H1 (cell line): ENCODE measurements around the gene ARID1B. TPM values are rescaled to one million over a fixed set of nuclear protein-coding genes. Genes with fewer than 3 reads are reported as not detected.

Experiments used
- CTCF ChIA-PET: fragments of 300-600 bp; sonication (Branson Sonifier 250); formaldehyde crosslinking; loops from one replicate; lab custom pipeline; 2021; ENCODE audit not compliant: partially characterized antibody; lab: Charles Lee
- POLR2A ChIA-PET: fragments of 300-600 bp; sonication (Branson Sonifier 250); formaldehyde crosslinking; loops from one replicate; lab custom pipeline; 2021; ENCODE audit warnings: inconsistent platforms; ENCODE audit not compliant: partially characterized antibody; lab: Charles Lee
- DNase-seq, 2 experiments: peaks; one replicate each; pipeline versions ENCODE4 v3.0.0 to v3.0.0-alpha.2; 2010 to 2022; ENCODE audit warnings: low spot score in 2 of 2, low read depth in 1 of 2, mixed read lengths in 1 of 2
- FAIRE-seq: peaks from 2 replicates; lab custom pipeline; 2011; peaks lifted over from hg19 to GRCh38; lab: Jason Lieb, UNC
- H2AFZ ChIP-seq: 2 replicates; pipeline ENCODE4 v1.8.1; 2012; ENCODE audit warnings: low read length, inconsistent platforms
- H2AK5ac ChIP-seq: 2 replicates; pipeline ENCODE4 v1.6.1; 2013; ENCODE audit warnings: low read depth, low read length
- H2BK120ac ChIP-seq: replicated peaks from 2 replicates; pipeline ENCODE3; 2013; ENCODE audit warnings: low read depth, low read length, inconsistent platforms
- H2BK12ac ChIP-seq: 2 replicates; pipeline ENCODE4 v1.6.1; 2013; ENCODE audit warnings: low read depth, low read length
- H2BK15ac ChIP-seq: 2 replicates; pipeline ENCODE4 v1.6.1; 2013; ENCODE audit warnings: low read length
- H2BK20ac ChIP-seq: 2 replicates; pipeline ENCODE4 v1.6.1; 2013; ENCODE audit warnings: low read length
- H2BK5ac ChIP-seq: 2 replicates; pipeline ENCODE4 v1.6.1; 2013; ENCODE audit warnings: low read depth, low read length
- H3K14ac ChIP-seq: 2 replicates; pipeline ENCODE4 v1.6.1; 2013; ENCODE audit warnings: inconsistent platforms; ENCODE audit not compliant: insufficient read length
- H3K18ac ChIP-seq: 2 replicates; pipeline ENCODE4 v1.6.1; 2013; ENCODE audit warnings: low read length; ENCODE audit errors: extremely low read depth
- H3K23ac ChIP-seq: 2 replicates; pipeline ENCODE4 v1.6.1; 2013; ENCODE audit warnings: inconsistent platforms; ENCODE audit not compliant: insufficient read length
- H3K23me2 ChIP-seq: 2 replicates; pipeline ENCODE4 v1.6.1; 2013; ENCODE audit warnings: low read depth, low read length
- H3K27ac ChIP-seq: 2 replicates; pipeline ENCODE4 v1.6.1; 2011; ENCODE audit warnings: low read depth, low read length, inconsistent platforms
- H3K27me3 ChIP-seq, 4 experiments: replicated peaks in 1 of 4; 1 replicate in 1 of 4; 2 replicates in 3 of 4; pipeline versions ENCODE4 v1.6.1 to v1.8.1; 2011 to 2013; ENCODE audit warnings: low read length in 3 of 4, mild to moderate bottlenecking in 3 of 4, inconsistent platforms in 2 of 4, mixed read lengths in 2 of 4, moderate library complexity in 1 of 4; ENCODE audit not compliant: control insufficient read depth in 3 of 4, insufficient read depth in 3 of 4; ENCODE audit errors: extremely low read depth in 1 of 4
- H3K36me3 ChIP-seq, 4 experiments: 2 replicates each; pipeline versions ENCODE4 v1.6.1 to v1.8.1; 2011 to 2013; ENCODE audit warnings: mild to moderate bottlenecking in 4 of 4, low read length in 3 of 4, moderate library complexity in 2 of 4, control low read depth in 1 of 4, inconsistent platforms in 1 of 4; ENCODE audit not compliant: insufficient read depth in 4 of 4, control insufficient read depth in 2 of 4
- H3K4ac ChIP-seq: replicated peaks from 2 replicates; pipeline ENCODE3; 2013; ENCODE audit warnings: low read length, low read depth, mixed read lengths, inconsistent platforms; ENCODE audit not compliant: insufficient read length
- H3K4me1 ChIP-seq, 4 experiments: replicated peaks in 1 of 4; 1 replicate in 1 of 4; 2 replicates in 3 of 4; pipeline versions ENCODE4 v1.6.1 to v1.8.1; 2011 to 2013; ENCODE audit warnings: low read length in 3 of 4, inconsistent platforms in 2 of 4, mixed read lengths in 1 of 4; ENCODE audit not compliant: insufficient read depth in 4 of 4, control insufficient read depth in 3 of 4
- H3K4me2 ChIP-seq, 2 experiments: 2 replicates each; pipeline versions ENCODE4 v1.6.1 to v1.8.1; 2011 to 2013; ENCODE audit warnings: low read depth in 2 of 2, low read length in 2 of 2, control low read depth in 1 of 2, inconsistent platforms in 1 of 2, mild to moderate bottlenecking in 1 of 2; ENCODE audit not compliant: insufficient read depth in 1 of 2
- H3K4me3 ChIP-seq, 4 experiments: fragments of 200-600, 300-600 bp in 1 of 4; sonication (generic), shearing (Covaris generic), sonication (Bioruptor Twin) in 1 of 4; 2 replicates each; pipeline versions ENCODE4 v1.5.1 to v1.8.1; 2011 to 2016; ENCODE audit warnings: low read length in 4 of 4, low read depth in 3 of 4, control low read depth in 2 of 4, inconsistent platforms in 2 of 4, mild to moderate bottlenecking in 2 of 4, mixed read lengths in 1 of 4, moderate library complexity in 1 of 4; ENCODE audit not compliant: insufficient read depth in 2 of 4; ENCODE audit errors: extremely low read depth in 1 of 4
- H3K56ac ChIP-seq: replicated peaks from 2 replicates; pipeline ENCODE3; 2013; ENCODE audit warnings: low read depth, mild to moderate bottlenecking, mixed read lengths, low read length, inconsistent platforms; ENCODE audit not compliant: insufficient read length
- H3K79me1 ChIP-seq: 2 replicates; pipeline ENCODE4 v1.6.1; 2013; ENCODE audit warnings: low read depth, low read length, control low read depth
- H3K79me2 ChIP-seq, 2 experiments: 2 replicates each; pipeline versions ENCODE4 v1.6.1 to v1.8.1; 2012 to 2013; ENCODE audit warnings: low read length in 2 of 2, mild to moderate bottlenecking in 2 of 2, inconsistent platforms in 1 of 2; ENCODE audit not compliant: insufficient read depth in 2 of 2, control insufficient read depth in 1 of 2
- H3K9ac ChIP-seq, 4 experiments: replicated peaks in 1 of 4; 1 replicate in 1 of 4; 2 replicates in 3 of 4; pipeline versions ENCODE4 v1.6.1 to v1.8.1; 2011 to 2013; ENCODE audit warnings: low read depth in 3 of 4, low read length in 3 of 4, control low read depth in 2 of 4, mild to moderate bottlenecking in 2 of 4, moderate library complexity in 2 of 4, inconsistent platforms in 1 of 4; ENCODE audit errors: extremely low read depth in 1 of 4
- H3K9me3 ChIP-seq, 2 experiments: 2 replicates each; pipeline versions ENCODE4 v1.6.1 to v1.8.1; 2012 to 2013; ENCODE audit warnings: mild to moderate bottlenecking in 2 of 2, moderate library complexity in 2 of 2, control low read depth in 1 of 2, inconsistent platforms in 1 of 2, low read depth in 1 of 2, low read length in 1 of 2, mixed read lengths in 1 of 2; ENCODE audit not compliant: insufficient read depth in 2 of 2
- H4K20me1 ChIP-seq, 2 experiments: replicated peaks in 1 of 2; 2 replicates each; pipeline versions ENCODE3 to v1.8.1; 2011 to 2013; ENCODE audit warnings: inconsistent platforms in 2 of 2, low read length in 2 of 2, mild to moderate bottlenecking in 1 of 2; ENCODE audit not compliant: insufficient read depth in 2 of 2, control insufficient read depth in 1 of 2
- H4K5ac ChIP-seq: 2 replicates; pipeline ENCODE4 v1.6.1; 2013; ENCODE audit warnings: low read length, low read depth, mixed read lengths, inconsistent platforms; ENCODE audit not compliant: insufficient read length
- H4K8ac ChIP-seq: 2 replicates; pipeline ENCODE4 v1.8.0; 2013; ENCODE audit warnings: mild to moderate bottlenecking, moderate library complexity, low read length, inconsistent platforms; ENCODE audit not compliant: insufficient read depth; ENCODE audit errors: extremely low read depth
- H4K91ac ChIP-seq: replicated peaks from 2 replicates; pipeline ENCODE3; 2013; ENCODE audit warnings: low read length, mixed read lengths, inconsistent platforms; ENCODE audit not compliant: insufficient read length
- EP300 ChIP-seq, 2 experiments: IDR thresholded peaks; 1 replicate in 1 of 2; 2 replicates in 1 of 2; pipeline ENCODE4 v1.6.1; 2011 to 2012; ENCODE audit warnings: low read depth in 2 of 2, low read length in 2 of 2, mild to moderate bottlenecking in 2 of 2, borderline replicate concordance in 1 of 2, inconsistent platforms in 1 of 2, moderate library complexity in 1 of 2
- KDM1A ChIP-seq: fragments of 200-600, 300-600 bp; sonication (generic); IDR thresholded peaks from 2 replicates; pipeline ENCODE4 v1.7.1; 2016; ENCODE audit warnings: mild to moderate bottlenecking, low read length, borderline replicate concordance
- WGBS, 2 experiments: shearing (Covaris generic) in 1 of 2; methylation state at CpG; one replicate each; pipeline versions ENCODE4 v1.1.6 to v1.1.7; 2013 to 2015; ENCODE audit warnings: low lambda C conversion rate in 2 of 2, mixed read lengths in 2 of 2, inconsistent platforms in 1 of 2, low coverage in 1 of 2, missing lambda C conversion rate in 1 of 2; ENCODE audit not compliant: insufficient replicate concordance in 2 of 2, insufficient coverage in 1 of 2, insufficient read length in 1 of 2; ENCODE audit errors: extremely low coverage in 1 of 2, missing lambda C conversion rate in 1 of 2; 5-methylcytosine and 5-hydroxymethylcytosine counted together
- polyA plus RNA-seq, 7 experiments: library from polyadenylated mRNA; depleted of rRNA in 3 of 7; stranded (reverse) in 5 of 7; unstranded in 2 of 7; fragments of >200 nt in 5 of 7; fragments of 200-250 nt in 2 of 7; gene quantifications; 1 replicate in 5 of 7; 2 replicates in 1 of 7; 4 replicates in 1 of 7; pipeline versions ENCODE4 v1.2.1 to v1.2.3, GENCODE V29; 2011 to 2013; ENCODE audit warnings: missing spikeins in 2 of 7, mixed read lengths in 2 of 7
- total RNA-seq: library from RNA; stranded (reverse); fragmentation: NEBNext Ultra II Directional; extraction: Animal tissue kit (Norgen Biotek cat#: 25700); gene quantifications from 2 replicates; pipeline ENCODE4 v1.2.1, GENCODE V29; 2021

ARID1B gene
- total and polyA plus RNA-seq, 2 of the 8 experiments (the other 6 are each of a cell fraction or from before 2014, with no cell fraction given): 24.3 to 70.3 TPM

GRCh38 chr6:156814036-156814581, 36.9 kb downstream of the ARID1B start:
- no peak overlapping the region for H4K8ac ChIP-seq
- H3K9ac ChIP-seq: no peak overlapping the region
- no peak overlapping the region for H3K4me3 ChIP-seq
- no peak overlapping the region for H2BK15ac ChIP-seq
- H2BK20ac ChIP-seq: no peak overlapping the region
- H3K23me2 ChIP-seq: no peaks in the 10 kb centered on the region
- CTCF ChIA-PET: interaction anchor here (1.2 kb wide), 1 partner anchor 37 kb away, joined by 3 read pairs; no protein-coding TSS in a partner anchor
- no peak overlapping the region for H3K4me2 ChIP-seq
- no peak overlapping the region for H3K18ac ChIP-seq
- WGBS, 2 experiments: 84% methylated on average over 8 of the region's 8 CpGs; no CpG with 5 or more reads in 1 of the 2 experiments
- no peak for FAIRE-seq
- H4K91ac ChIP-seq: no peak overlapping the region
- no peak overlapping the region for H4K5ac ChIP-seq
- peaks cover 31 to 34% of the 10 kb centered on the region in 2 experiments for H4K20me1 ChIP-seq
- H3K23ac ChIP-seq: no peak overlapping the region
- no peaks in the 10 kb centered on the region for H3K9me3 ChIP-seq
- POLR2A ChIA-PET: interaction anchor here (0.6 to 1.0 kb wide), 2 partner anchors 66 to 1676 kb away, joined by 3 read pairs; no protein-coding TSS in a partner anchor
- H2BK5ac ChIP-seq: no peak overlapping the region
- H3K4ac ChIP-seq: no peak overlapping the region
- no peak overlapping the region for H2AFZ ChIP-seq
- H3K36me3 ChIP-seq: no peaks in the 10 kb centered on the region
- H3K4me1 ChIP-seq: peaks cover 0 to 11% (median under 1%) of the 10 kb centered on the region in 4 experiments; a peak in 5 of 7 replicates
- no peak overlapping the region for H3K56ac ChIP-seq
- no peaks in the 10 kb centered on the region for H3K27me3 ChIP-seq
- no peak overlapping the region for H2BK12ac ChIP-seq
- no peak overlapping the region for H3K27ac ChIP-seq
- H2AK5ac ChIP-seq: no peak overlapping the region
- TF ChIP-seq EP300 (IDR thresholded peaks at IDR 0.05; ENCODE audit: borderline replicate concordance in 1 of 2, low read depth in 2 of 2, low read length in 2 of 2): no peak
- TF ChIP-seq KDM1A: peak; percentile 34; the same call in 1 of the 2 replicates
- H3K79me1 ChIP-seq: peaks cover 11% of the 10 kb centered on the region; the same call in 1 of the 2 replicates
- H2BK120ac ChIP-seq: no peak overlapping the region
- H3K14ac ChIP-seq: no peak overlapping the region
- DNase-seq: no peak
- peaks cover 28 to 100% of the 10 kb centered on the region in 2 experiments for H3K79me2 ChIP-seq
